ENCODE measurements around the gene ERVFRD-1. TPM values are rescaled to one million over a fixed set of nuclear protein-coding genes. Genes with fewer than 3 reads are reported as not detected.

ERVFRD-1 gene
- total RNA-seq, 1 experiment from 2014 or later, result not detected

DNA sequence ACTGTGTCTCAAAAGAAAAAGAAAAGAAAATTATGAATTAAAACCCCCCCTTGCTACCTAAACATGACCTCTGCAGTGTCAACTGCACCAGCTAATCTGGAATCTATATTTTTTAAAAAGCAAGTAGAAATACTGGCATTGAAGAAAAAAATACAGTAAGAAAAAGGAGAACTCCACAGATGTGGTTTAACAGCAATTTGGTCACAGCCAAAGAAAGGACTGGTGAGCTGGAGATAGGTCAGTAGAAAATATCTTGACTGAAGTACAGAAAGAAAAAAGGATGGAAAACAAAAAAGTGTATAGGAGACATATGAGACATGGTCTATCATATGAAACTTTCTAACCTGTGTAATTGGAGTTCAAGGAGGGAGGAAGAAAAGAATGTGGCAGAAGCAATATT is 44.1 kb upstream of the ERVFRD-1 start:
- no peak overlapping the region for H3K9ac ChIP-seq (ENCODE audit: low read length)
- no peak overlapping the region for H2AFZ ChIP-seq (ENCODE audit: low read length)
- no peak overlapping the region for H3K4me3 ChIP-seq (ENCODE audit: low read length)
- BruUV-seq (replicated peaks), result no TSS peak
- H4K20me1 ChIP-seq (ENCODE audit: low read length), result no peaks in the 10 kb centered on the region
- no peak overlapping the region for H3K4me2 ChIP-seq (ENCODE audit: low read length)
- H3F3A ChIP-seq (ENCODE audit: low read length, unreplicated experiment), result no peaks in the 10 kb centered on the region
- no peak for DNase-seq
- 0 out of 2 replicates have a peak, but pooled peaks cover 3% of the 10 kb centered on the region for H3K36me3 ChIP-seq (ENCODE audit: low read depth, low read length)
- H3K27ac ChIP-seq (ENCODE audit: low read length), result no peak overlapping the region
- intact Hi-C loops (cut with micrococcal nuclease), result no loop called here
- H3K9me3 ChIP-seq (ENCODE audit: low read length), result no peaks in the 10 kb centered on the region; the same call in 1 of the 2 replicates
- ChIA-PET CTCF (no interaction called here), POLR2A (ENCODE audit: unreplicated experiment) (no interaction called here)
- H3K9me2 ChIP-seq (replicated peaks; ENCODE audit: low read length), result no peaks in the 10 kb centered on the region; the same call in 1 of the 2 replicates
- ATAC-seq, result no peak
- no peaks in the 10 kb centered on the region for H3K27me3 ChIP-seq (ENCODE audit: low read length)
- no peak for TF ChIP-seq EZH2 (IDR thresholded peaks at IDR 0.05; ENCODE audit: low read length, unreplicated experiment)
- no peak for TF ChIP-seq EZH2phosphoT487 (IDR thresholded peaks at IDR 0.05; ENCODE audit: borderline replicate concordance, low read length)
- TF ChIP-seq CTCF (conservative IDR thresholded peaks at IDR 0.05; ENCODE audit: low read depth, low read length), result no peak
- no peaks in the 10 kb centered on the region for H3K79me2 ChIP-seq (ENCODE audit: low read length)
- H3K4me1 ChIP-seq (ENCODE audit: insufficient read depth, low read length), result peaks cover 11% of the 10 kb centered on the region

DNA sequence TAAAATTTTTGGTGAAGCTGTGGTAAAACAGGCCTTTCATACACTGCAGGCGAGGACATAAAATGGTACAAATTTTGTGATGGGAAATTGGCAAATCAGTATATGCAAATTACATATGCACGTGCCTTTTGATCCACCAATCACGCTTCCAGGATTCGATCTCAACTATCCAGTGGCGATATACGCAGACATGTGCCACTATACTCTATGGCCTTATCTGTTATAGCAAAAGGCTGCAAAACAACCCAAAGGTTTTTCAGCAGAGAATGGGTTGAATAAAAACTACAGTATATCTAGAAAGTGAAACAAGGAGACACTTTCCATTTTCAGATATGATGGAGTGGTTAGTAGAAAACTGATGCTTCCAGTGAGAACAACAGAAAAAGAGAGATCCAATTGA is 41.9 kb upstream of the ERVFRD-1 start:
- no peaks in the 10 kb centered on the region for H3K27me3 ChIP-seq (ENCODE audit: low read length)
- H3K27ac ChIP-seq (ENCODE audit: low read length), result no peak overlapping the region
- no peak overlapping the region for H3K9ac ChIP-seq (ENCODE audit: low read length)
- no peaks in the 10 kb centered on the region; the same call in 1 of the 2 replicates for H3K9me3 ChIP-seq (ENCODE audit: low read length)
- H3K4me1 ChIP-seq (ENCODE audit: insufficient read depth, low read length), result no peaks in the 10 kb centered on the region
- TF ChIP-seq EZH2phosphoT487 (IDR thresholded peaks at IDR 0.05; ENCODE audit: borderline replicate concordance, low read length), result no peak
- no peak for TF ChIP-seq EZH2 (IDR thresholded peaks at IDR 0.05; ENCODE audit: low read length, unreplicated experiment)
- TF ChIP-seq CTCF (conservative IDR thresholded peaks at IDR 0.05; ENCODE audit: low read depth, low read length), result no peak
- no peaks in the 10 kb centered on the region; the same call in 1 of the 2 replicates for H3K9me2 ChIP-seq (replicated peaks; ENCODE audit: low read length)
- BruUV-seq (replicated peaks), result no TSS peak
- no peaks in the 10 kb centered on the region for H3K79me2 ChIP-seq (ENCODE audit: low read length)
- no peak overlapping the region for H3K4me3 ChIP-seq (ENCODE audit: low read length)
- CTCF ChIA-PET, result no interaction called here
- no peak overlapping the region for H3K4me2 ChIP-seq (ENCODE audit: low read length)
- POLR2A ChIA-PET (ENCODE audit: unreplicated experiment), result no interaction called here
- intact Hi-C loops (cut with micrococcal nuclease), result no loop called here
- no peak for ATAC-seq
- H3F3A ChIP-seq (ENCODE audit: low read length, unreplicated experiment), result no peaks in the 10 kb centered on the region
- H4K20me1 ChIP-seq (ENCODE audit: low read length), result no peaks in the 10 kb centered on the region
- no peak for DNase-seq
- H2AFZ ChIP-seq (ENCODE audit: low read length), result no peak overlapping the region
- H3K36me3 ChIP-seq (ENCODE audit: low read depth, low read length), result 0 out of 2 replicates have a peak, but pooled peaks cover 3% of the 10 kb centered on the region

DNA sequence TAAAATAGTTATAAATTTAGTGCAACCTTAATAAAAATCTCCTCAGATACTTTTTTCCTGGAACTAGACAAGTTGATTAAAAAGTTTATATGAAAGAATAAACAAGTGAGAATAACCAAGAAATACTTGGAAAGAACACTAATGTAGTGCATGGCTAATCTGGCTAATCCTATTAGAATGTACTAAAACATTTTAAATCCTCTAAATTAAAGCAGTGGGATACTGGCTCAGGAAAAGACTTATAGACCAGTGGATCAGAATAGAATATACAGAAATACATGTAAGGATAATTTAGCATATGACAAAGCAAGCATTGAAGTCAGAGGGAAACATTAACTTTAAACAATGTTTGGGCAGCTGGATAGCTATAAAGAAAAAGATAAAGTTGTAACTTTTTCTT is 41.1 kb upstream of the ERVFRD-1 start:
- no TSS peak for BruUV-seq (replicated peaks)

More for the DNA sequence above, 41.1 kb upstream of the ERVFRD-1 start:
- Histone ChIP-seq H3K36me3 (ENCODE audit: low read depth, low read length) (0 out of 2 replicates have a peak, but pooled peaks cover 3% of the 10 kb centered on the region), H3K4me3 (ENCODE audit: low read length) (no peak overlapping the region), H2AFZ (ENCODE audit: low read length) (no peak overlapping the region), H3K9ac (ENCODE audit: low read length) (no peak overlapping the region), H3K9me2 (replicated peaks; ENCODE audit: low read length) (no peaks in the 10 kb centered on the region; the same call in 1 of the 2 replicates), H3K9me3 (ENCODE audit: low read length) (no peaks in the 10 kb centered on the region; the same call in 1 of the 2 replicates), H3K27ac (ENCODE audit: low read length) (no peak overlapping the region), H3K4me1 (ENCODE audit: insufficient read depth, low read length) (no peaks in the 10 kb centered on the region), H3K4me2 (ENCODE audit: low read length) (no peak overlapping the region), H3F3A (ENCODE audit: low read length, unreplicated experiment) (no peaks in the 10 kb centered on the region), H3K27me3 (ENCODE audit: low read length) (no peaks in the 10 kb centered on the region), H4K20me1 (ENCODE audit: low read length) (no peaks in the 10 kb centered on the region), H3K79me2 (ENCODE audit: low read length) (no peaks in the 10 kb centered on the region)
- ChIA-PET POLR2A (ENCODE audit: unreplicated experiment) (no interaction called here), CTCF (no interaction called here)
- DNase-seq (no peak), ATAC-seq (no peak)
- no peak for TF ChIP-seq EZH2phosphoT487 (IDR thresholded peaks at IDR 0.05; ENCODE audit: borderline replicate concordance, low read length)
- TF ChIP-seq CTCF (conservative IDR thresholded peaks at IDR 0.05; ENCODE audit: low read depth, low read length), result no peak
- TF ChIP-seq EZH2 (IDR thresholded peaks at IDR 0.05; ENCODE audit: low read length, unreplicated experiment), result no peak
- intact Hi-C loops (cut with micrococcal nuclease), result no loop called here
